Fibroblast of lung (primary cell): ENCODE measurements around the gene PAPOLA.

Experiments
- EZH2 ChIP-seq: IDR thresholded peaks from 2 replicates; pipeline ENCODE4 v1.5.1; 2012; ENCODE audit warnings: low read length, control low read depth, mild to moderate bottlenecking; ENCODE audit errors: missing control alignments
- TF ChIP-seq, protein P1 (sequence below), 2 donors: IDR thresholded peaks in 1 of 2; conservative IDR thresholded peaks in 1 of 2; 1 replicate in 1 of 2; 2 replicates in 1 of 2; pipeline ENCODE4 v1.5.1; 2011 to 2012; ENCODE audit warnings: low read length in 2 of 2, control low read depth in 1 of 2, inconsistent platforms in 1 of 2, low read depth in 1 of 2, mild to moderate bottlenecking in 1 of 2

DNA sequence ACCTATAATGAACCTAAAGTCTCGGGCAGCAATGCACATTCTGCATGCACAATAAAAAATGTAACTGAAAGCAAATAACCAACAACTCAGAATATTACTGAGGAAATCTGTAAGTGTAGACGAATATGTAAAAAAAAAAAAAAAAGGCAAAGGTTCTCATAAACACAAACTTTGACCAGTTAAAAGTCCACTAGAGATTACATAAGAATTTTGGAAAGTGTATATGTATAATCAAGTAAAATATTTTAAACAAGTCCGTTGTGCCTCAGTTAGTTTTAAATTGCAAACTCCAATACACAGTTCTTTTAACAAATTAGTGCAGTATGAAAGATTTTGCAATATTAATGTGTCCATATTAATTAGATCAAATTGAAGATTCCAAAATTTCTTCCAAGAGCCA is 35.3 kb upstream of the PAPOLA start:
- TF ChIP-seq, protein P1, sequence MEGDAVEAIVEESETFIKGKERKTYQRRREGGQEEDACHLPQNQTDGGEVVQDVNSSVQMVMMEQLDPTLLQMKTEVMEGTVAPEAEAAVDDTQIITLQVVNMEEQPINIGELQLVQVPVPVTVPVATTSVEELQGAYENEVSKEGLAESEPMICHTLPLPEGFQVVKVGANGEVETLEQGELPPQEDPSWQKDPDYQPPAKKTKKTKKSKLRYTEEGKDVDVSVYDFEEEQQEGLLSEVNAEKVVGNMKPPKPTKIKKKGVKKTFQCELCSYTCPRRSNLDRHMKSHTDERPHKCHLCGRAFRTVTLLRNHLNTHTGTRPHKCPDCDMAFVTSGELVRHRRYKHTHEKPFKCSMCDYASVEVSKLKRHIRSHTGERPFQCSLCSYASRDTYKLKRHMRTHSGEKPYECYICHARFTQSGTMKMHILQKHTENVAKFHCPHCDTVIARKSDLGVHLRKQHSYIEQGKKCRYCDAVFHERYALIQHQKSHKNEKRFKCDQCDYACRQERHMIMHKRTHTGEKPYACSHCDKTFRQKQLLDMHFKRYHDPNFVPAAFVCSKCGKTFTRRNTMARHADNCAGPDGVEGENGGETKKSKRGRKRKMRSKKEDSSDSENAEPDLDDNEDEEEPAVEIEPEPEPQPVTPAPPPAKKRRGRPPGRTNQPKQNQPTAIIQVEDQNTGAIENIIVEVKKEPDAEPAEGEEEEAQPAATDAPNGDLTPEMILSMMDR (conservative IDR thresholded peaks at IDR 0.05 in 1 of 2, IDR thresholded peaks at IDR 0.05 in 1 of 2; ENCODE audit: low read depth in 1 of 2, low read length in 2 of 2) = no peak
- no peak for TF ChIP-seq EZH2
